Gastroesophageal sphincter (tissue), 3 donors: Measurements from ENCODE around the gene TNPO2.

Experiments used
- EP300 ChIP-seq: sonication (generic); formaldehyde crosslinking; IDR thresholded peaks from one replicate; pipeline ENCODE4 v1.6.1; 2017; ENCODE audit warnings: antibody characterized with exemption, mild to moderate bottlenecking
- POLR2A ChIP-seq, 2 donors: fragments of 450-650 bp; IDR thresholded peaks; one replicate each; pipeline ENCODE4 v1.6.1; 2017; ENCODE audit warnings: antibody characterized with exemption in 2 of 2, mild to moderate bottlenecking in 2 of 2, moderate library complexity in 1 of 2
- POLR2AphosphoS5 ChIP-seq: sonication (generic); formaldehyde crosslinking; IDR thresholded peaks from one replicate; pipeline ENCODE4 v1.6.1; 2017; ENCODE audit warnings: antibody characterized with exemption
- TF ChIP-seq, protein P1 (sequence below), 4 experiments: fragments of 200-600 bp in 2 of 4; fragments of 450-650 bp in 2 of 4; sonication (generic) in 1 of 4; IDR thresholded peaks; one replicate each; pipeline ENCODE4 v1.5.1; 2017 to 2019; ENCODE audit warnings: antibody characterized with exemption in 4 of 4, mild to moderate bottlenecking in 2 of 4, moderate library complexity in 2 of 4

GRCh38 chr19:12655546-12655945 is 68.2 kb downstream of the TNPO2 start:
- TF ChIP-seq POLR2A (IDR thresholded peaks at IDR 0.05) (no peak), POLR2AphosphoS5 (no peak), EP300 (no peak)
- TF ChIP-seq, protein P1, sequence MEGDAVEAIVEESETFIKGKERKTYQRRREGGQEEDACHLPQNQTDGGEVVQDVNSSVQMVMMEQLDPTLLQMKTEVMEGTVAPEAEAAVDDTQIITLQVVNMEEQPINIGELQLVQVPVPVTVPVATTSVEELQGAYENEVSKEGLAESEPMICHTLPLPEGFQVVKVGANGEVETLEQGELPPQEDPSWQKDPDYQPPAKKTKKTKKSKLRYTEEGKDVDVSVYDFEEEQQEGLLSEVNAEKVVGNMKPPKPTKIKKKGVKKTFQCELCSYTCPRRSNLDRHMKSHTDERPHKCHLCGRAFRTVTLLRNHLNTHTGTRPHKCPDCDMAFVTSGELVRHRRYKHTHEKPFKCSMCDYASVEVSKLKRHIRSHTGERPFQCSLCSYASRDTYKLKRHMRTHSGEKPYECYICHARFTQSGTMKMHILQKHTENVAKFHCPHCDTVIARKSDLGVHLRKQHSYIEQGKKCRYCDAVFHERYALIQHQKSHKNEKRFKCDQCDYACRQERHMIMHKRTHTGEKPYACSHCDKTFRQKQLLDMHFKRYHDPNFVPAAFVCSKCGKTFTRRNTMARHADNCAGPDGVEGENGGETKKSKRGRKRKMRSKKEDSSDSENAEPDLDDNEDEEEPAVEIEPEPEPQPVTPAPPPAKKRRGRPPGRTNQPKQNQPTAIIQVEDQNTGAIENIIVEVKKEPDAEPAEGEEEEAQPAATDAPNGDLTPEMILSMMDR (IDR thresholded peaks at IDR 0.05) = no peak
